Sigmoid colon (tissue), 7 donors: ENCODE data around the gene ATP6AP1. TPM values are rescaled to one million over a fixed set of nuclear protein-coding genes. Genes with fewer than 3 reads are reported as not detected.

Experiments
- DNase-seq: peaks from one replicate; pipeline ENCODE4 v3.0.0-alpha.2; 2019
- H3K27ac ChIP-seq, 4 donors: fragments of 200-600 bp; sonication (generic); one replicate each; pipeline ENCODE4 v1.5.1; 2016 to 2019; ENCODE audit warnings: mild to moderate bottlenecking in 1 of 4
- H3K27me3 ChIP-seq, 3 donors: fragments of 200-600 bp; sonication (generic); one replicate each; pipeline ENCODE4 v1.5.1; 2019; ENCODE audit warnings: mild to moderate bottlenecking in 1 of 3
- H3K36me3 ChIP-seq, 4 donors: fragments of 200-600 bp; sonication (generic); one replicate each; pipeline ENCODE4 v1.5.1; 2016 to 2019
- H3K4me1 ChIP-seq, 4 donors: fragments of 200-600 bp; sonication (generic); one replicate each; pipeline ENCODE4 v1.5.1; 2017 to 2019
- H3K4me3 ChIP-seq, 4 donors: fragments of 200-600 bp; sonication (generic); one replicate each; pipeline ENCODE4 v1.5.1; 2017 to 2019; ENCODE audit warnings: mild to moderate bottlenecking in 2 of 4, moderate library complexity in 1 of 4
- H3K9me3 ChIP-seq, 4 donors: fragments of 200-600 bp in 3 of 4; sonication (generic) in 3 of 4; one replicate each; pipeline versions ENCODE4 v1.5.1 to v1.6.1; 2013 to 2019
- CTCF ChIP-seq, 4 experiments: fragments of 450-650 bp in 3 of 4; fragments of 200-600 bp in 1 of 4; IDR thresholded peaks; one replicate each; pipeline ENCODE4 v1.5.1; 2016 to 2019; ENCODE audit warnings: antibody characterized with exemption in 4 of 4, mild to moderate bottlenecking in 3 of 4, moderate library complexity in 2 of 4
- EP300 ChIP-seq, 4 donors: sonication (generic); formaldehyde crosslinking; IDR thresholded peaks; one replicate each; pipeline ENCODE4 v1.6.1; 2017; ENCODE audit warnings: antibody characterized with exemption in 4 of 4
- POLR2A ChIP-seq, 2 donors: fragments of 450-650 bp; IDR thresholded peaks; one replicate each; pipeline ENCODE4 v1.6.1; 2016; ENCODE audit warnings: antibody characterized with exemption in 2 of 2, mild to moderate bottlenecking in 2 of 2, moderate library complexity in 2 of 2
- POLR2AphosphoS5 ChIP-seq, 4 donors: sonication (generic); formaldehyde crosslinking; IDR thresholded peaks; one replicate each; pipeline ENCODE4 v1.6.1; 2017; ENCODE audit warnings: antibody characterized with exemption in 4 of 4
- WGBS, 2 donors: extraction: QIAGEN DNeasy Blood & Tissue Kit; methylation state at CpG; one replicate each; pipeline ENCODE4 v1.1.7; 2013; 5-methylcytosine and 5-hydroxymethylcytosine counted together
- intact Hi-C: fragments of 100-400 bp; cut with DNase I; formaldehyde crosslinking; loops from one replicate; pipeline ENCODE4 v1.15.1; 2023
- polyA plus RNA-seq, 3 donors: library from polyadenylated mRNA; stranded (reverse); fragments of 200-250 nt; gene quantifications; one replicate each; pipeline ENCODE4 v1.2.3, GENCODE V29; 2013
- total RNA-seq, 4 donors: library from RNA; depleted of rRNA; stranded (reverse); fragments of >200 nt; gene quantifications; one replicate each; pipeline ENCODE4 v1.1.0, GENCODE V29; 2016
- donor health status: healthy with polysubstance abuse.
- donor health status: Bipolar disorder and iron deficiency.
- donor health status: healthy.

ATP6AP1 gene
- total and polyA plus RNA-seq, 7 donors, result 16.5 to 87.7 (median 30.5) TPM

GRCh38 chrX:154464806-154465365 lies 36.4 kb downstream of the ATP6AP1 start:
- H3K9me3 ChIP-seq, result no peaks in the 10 kb centered on the region
- H3K27ac ChIP-seq, result no peak overlapping the region
- TF ChIP-seq EP300 (IDR thresholded peaks at IDR 0.05) (no peak), POLR2AphosphoS5 (IDR thresholded peaks at IDR 0.05) (no peak), CTCF (IDR thresholded peaks at IDR 0.05) (no peak), POLR2A (IDR thresholded peaks at IDR 0.05) (no peak)
- no peaks in the 10 kb centered on the region for H3K27me3 ChIP-seq
- H3K4me3 ChIP-seq, result no peak overlapping the region
- WGBS, 2 donors, result 93 to 94% methylated on average over 28 of the region's 28 CpGs
- peaks cover 0 to 35% (median 12%) of the 10 kb centered on the region in 4 donors for H3K36me3 ChIP-seq
- H3K4me1 ChIP-seq, result peaks cover 0 to 3% (median under 1%) of the 10 kb centered on the region in 4 donors
- no peak for DNase-seq
- intact Hi-C loops, result no loop called here

- 94 to 95% methylated on average over 14 of the region's 14 CpGs for WGBS, 2 donors
- Histone ChIP-seq H3K4me3 (no peak overlapping the region), H3K27ac (no peak overlapping the region), H3K4me1 (no peaks in the 10 kb centered on the region), H3K36me3 (peaks cover 0 to 40% (median 12%) of the 10 kb centered on the region in 4 donors), H3K9me3 (no peaks in the 10 kb centered on the region), H3K27me3 (no peaks in the 10 kb centered on the region)
- intact Hi-C loops, result no loop called here
- DNase-seq, result no peak
- TF ChIP-seq CTCF (IDR thresholded peaks at IDR 0.05) (no peak), EP300 (IDR thresholded peaks at IDR 0.05) (no peak), POLR2A (IDR thresholded peaks at IDR 0.05) (no peak), POLR2AphosphoS5 (IDR thresholded peaks at IDR 0.05) (no peak)
Observed at GRCh38 chrX:154465601-154466000, 37.1 kb downstream of the ATP6AP1 start.

- H3K27me3 ChIP-seq, result no peaks in the 10 kb centered on the region
- intact Hi-C loops, result no loop called here
- H3K27ac ChIP-seq, result no peak overlapping the region
- WGBS, 2 donors, result 96% methylated on average over 32 of the region's 32 CpGs
- no peaks in the 10 kb centered on the region for H3K4me1 ChIP-seq
- H3K4me3 ChIP-seq, result no peak overlapping the region
- no peak for TF ChIP-seq POLR2AphosphoS5 (IDR thresholded peaks at IDR 0.05)
- TF ChIP-seq CTCF (IDR thresholded peaks at IDR 0.05), result no peak
- no peak for TF ChIP-seq EP300 (IDR thresholded peaks at IDR 0.05)
- no peak for TF ChIP-seq POLR2A (IDR thresholded peaks at IDR 0.05)
- DNase-seq, result no peak
- H3K36me3 ChIP-seq, result peaks cover 0 to 42% (median 13%) of the 10 kb centered on the region in 4 donors
- no peaks in the 10 kb centered on the region for H3K9me3 ChIP-seq
Observed at GRCh38 chrX:154466036-154466435, 37.6 kb downstream of the ATP6AP1 start.

GRCh38 chrX:154466907-154467306 lies 38.4 kb downstream of the ATP6AP1 start:
- no peak overlapping the region for H3K4me3 ChIP-seq
- no peaks in the 10 kb centered on the region for H3K27me3 ChIP-seq
- no peak overlapping the region for H3K27ac ChIP-seq
- TF ChIP-seq POLR2A (IDR thresholded peaks at IDR 0.05), result no peak
- no peak for TF ChIP-seq POLR2AphosphoS5 (IDR thresholded peaks at IDR 0.05)
- TF ChIP-seq CTCF (IDR thresholded peaks at IDR 0.05), result no peak
- TF ChIP-seq EP300 (IDR thresholded peaks at IDR 0.05), result no peak
- peaks cover 0 to 45% (median 14%) of the 10 kb centered on the region in 4 donors for H3K36me3 ChIP-seq
- H3K4me1 ChIP-seq, result no peaks in the 10 kb centered on the region
- 94 to 96% methylated on average over 15 of the region's 15 CpGs for WGBS, 2 donors
- no peaks in the 10 kb centered on the region for H3K9me3 ChIP-seq
- intact Hi-C loops, result no loop called here
- DNase-seq, result no peak

- H3K4me3 ChIP-seq, result no peak overlapping the region
- H3K36me3 ChIP-seq, result peaks cover 0 to 40% (median 14%) of the 10 kb centered on the region in 4 donors
- WGBS, 2 donors, result 96 to 98% methylated on average over 21 of the region's 21 CpGs
- intact Hi-C loops, result no loop called here
- no peak for DNase-seq
- H3K9me3 ChIP-seq, result no peaks in the 10 kb centered on the region
- H3K27me3 ChIP-seq, result no peaks in the 10 kb centered on the region
- TF ChIP-seq POLR2A (IDR thresholded peaks at IDR 0.05), result no peak
- no peak for TF ChIP-seq POLR2AphosphoS5 (IDR thresholded peaks at IDR 0.05)
- TF ChIP-seq EP300 (IDR thresholded peaks at IDR 0.05), result no peak
- no peak for TF ChIP-seq CTCF (IDR thresholded peaks at IDR 0.05)
- H3K27ac ChIP-seq, result no peak overlapping the region
- H3K4me1 ChIP-seq, result no peaks in the 10 kb centered on the region
Observed at GRCh38 chrX:154467556-154467955, 39.1 kb downstream of the ATP6AP1 start.
